Body of pancreas (tissue), 4 donors: ENCODE data around the gene GLP2R.

ENCODE experiments used
- POLR2A ChIP-seq, 3 donors: fragments of 450-650 bp; IDR thresholded peaks; one replicate each; pipeline ENCODE4 v1.6.1; 2016; ENCODE audit warnings: antibody characterized with exemption in 3 of 3, mild to moderate bottlenecking in 2 of 3
- TF ChIP-seq, protein P1 (sequence below), 7 experiments: fragments of 450-650 bp in 4 of 7; fragments of 200-600 bp in 3 of 7; sonication (generic) in 3 of 7; IDR thresholded peaks; one replicate each; pipeline ENCODE4 v1.5.1; 2016 to 2019; ENCODE audit warnings: antibody characterized with exemption in 7 of 7

DNA sequence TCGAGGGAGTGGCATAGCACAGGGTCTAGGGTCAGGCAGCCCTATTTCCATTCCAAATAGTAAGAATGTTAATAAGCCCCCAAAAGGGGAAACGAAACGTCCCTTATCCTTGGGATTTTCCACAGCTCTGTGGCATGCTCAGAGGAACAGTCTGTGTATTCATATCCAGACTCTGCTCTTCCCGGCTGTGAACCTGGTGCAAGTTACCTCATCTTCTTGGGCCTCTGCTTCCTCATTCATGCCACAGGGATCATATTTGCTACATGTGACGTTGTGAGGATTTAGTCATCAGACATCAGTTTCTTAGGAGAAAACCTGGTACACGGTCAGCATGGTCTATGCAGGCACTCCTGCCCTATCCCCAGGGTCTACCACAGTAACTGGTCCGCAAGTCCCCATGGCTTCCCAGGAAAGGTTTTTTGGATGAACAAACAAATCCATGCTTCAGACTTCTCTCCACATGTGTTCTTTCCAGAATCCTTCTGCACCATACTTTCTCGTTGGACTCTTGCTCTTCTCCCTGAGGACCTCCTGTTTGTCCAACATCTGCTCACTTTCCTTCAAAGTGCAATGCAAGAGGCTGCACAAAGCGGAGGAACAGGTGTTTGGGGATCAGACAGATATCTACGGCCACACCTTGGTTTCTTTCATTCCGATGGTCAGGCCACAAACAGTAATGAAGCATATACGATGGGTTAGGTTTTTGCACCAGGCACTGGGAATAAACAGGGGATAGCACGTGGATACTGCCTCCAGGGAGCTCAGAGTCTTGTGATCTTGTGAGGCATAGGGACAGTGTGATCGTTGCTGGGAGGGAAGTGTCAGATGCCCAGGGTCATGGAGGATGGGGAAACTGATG is 17.7 kb downstream of the GLP2R start:
- TF ChIP-seq, protein P1, sequence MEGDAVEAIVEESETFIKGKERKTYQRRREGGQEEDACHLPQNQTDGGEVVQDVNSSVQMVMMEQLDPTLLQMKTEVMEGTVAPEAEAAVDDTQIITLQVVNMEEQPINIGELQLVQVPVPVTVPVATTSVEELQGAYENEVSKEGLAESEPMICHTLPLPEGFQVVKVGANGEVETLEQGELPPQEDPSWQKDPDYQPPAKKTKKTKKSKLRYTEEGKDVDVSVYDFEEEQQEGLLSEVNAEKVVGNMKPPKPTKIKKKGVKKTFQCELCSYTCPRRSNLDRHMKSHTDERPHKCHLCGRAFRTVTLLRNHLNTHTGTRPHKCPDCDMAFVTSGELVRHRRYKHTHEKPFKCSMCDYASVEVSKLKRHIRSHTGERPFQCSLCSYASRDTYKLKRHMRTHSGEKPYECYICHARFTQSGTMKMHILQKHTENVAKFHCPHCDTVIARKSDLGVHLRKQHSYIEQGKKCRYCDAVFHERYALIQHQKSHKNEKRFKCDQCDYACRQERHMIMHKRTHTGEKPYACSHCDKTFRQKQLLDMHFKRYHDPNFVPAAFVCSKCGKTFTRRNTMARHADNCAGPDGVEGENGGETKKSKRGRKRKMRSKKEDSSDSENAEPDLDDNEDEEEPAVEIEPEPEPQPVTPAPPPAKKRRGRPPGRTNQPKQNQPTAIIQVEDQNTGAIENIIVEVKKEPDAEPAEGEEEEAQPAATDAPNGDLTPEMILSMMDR (IDR thresholded peaks at IDR 0.05), result no peak
- no peak for TF ChIP-seq POLR2A (IDR thresholded peaks at IDR 0.05)
